ENCODE results near the gene CLDN20.
"Not testable (repeated sequence)": the region's sequence is repeated elsewhere in the genome, so short reads cannot be mapped to it uniquely, and the experiment has no call there.

The CLDN20 gene

GRCh38 chr6:155310596-155310995, 46.8 kb downstream of the CLDN20 start:
- DNase-seq, result no peak

- no peak for DNase-seq
Measured at GRCh38 chr6:155311086-155311485, 47.3 kb downstream of the CLDN20 start.

DNA sequence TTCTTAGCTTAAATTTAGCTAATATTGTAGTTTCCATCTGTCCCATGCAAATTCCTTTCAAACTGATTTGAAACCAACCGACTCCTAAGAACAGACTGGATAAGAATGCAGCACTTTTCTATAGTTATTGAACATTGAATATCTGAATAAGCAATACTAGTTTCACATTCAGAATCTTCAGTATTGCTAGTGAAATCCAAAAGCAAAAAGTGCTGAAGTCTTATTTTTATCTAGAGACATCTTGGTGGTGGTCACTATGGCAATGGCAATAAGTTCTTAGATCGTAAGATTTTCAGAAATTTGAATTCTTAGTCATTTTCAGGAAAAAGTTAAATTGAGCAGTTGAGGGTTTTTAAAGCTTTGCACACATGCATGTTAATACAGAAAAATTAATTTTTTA, 47.8 kb downstream of the CLDN20 start:
- DNase-seq, result no peak

- DNase-seq, result not testable (repeated sequence)
Measured at GRCh38 chr6:155312950-155313349, 49.1 kb downstream of the CLDN20 start.

GRCh38 chr6:155313602-155314091, 49.8 kb downstream of the CLDN20 start:
- no peak for DNase-seq

- peak; percentile 88 to 99 (median 97) for DNase-seq
Measured at GRCh38 chr6:155314092-155314772, 50.4 kb downstream of the CLDN20 start, which contains the start of gene TFB1M. TSS of gene TFB1M (minus strand) at chr6:155314484. CDS start at chr6:155314428, 56 bp downstream.

- DNase-seq, result peak in 16 of 58 donors; percentile 14 to 70 (median 45)
Measured at GRCh38 chr6:155314773-155315515, 51.1 kb downstream of the CLDN20 start.

DNA sequence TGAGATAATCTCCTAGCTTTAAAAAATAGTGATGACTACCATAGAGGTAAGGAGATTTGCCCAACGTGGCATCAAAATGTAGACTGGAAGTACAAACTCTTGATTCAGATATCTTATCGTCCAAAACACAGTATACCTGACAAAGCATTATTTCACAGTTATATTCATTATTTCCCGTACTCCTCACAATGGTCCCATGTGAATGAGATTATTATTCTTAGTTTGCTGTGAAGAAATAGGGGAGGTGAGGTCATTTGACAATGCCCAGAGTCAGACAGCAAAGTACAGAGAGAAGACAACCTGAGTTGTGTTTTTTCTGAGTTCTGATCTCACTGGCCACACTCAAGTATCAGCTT, 51.7 kb downstream of the CLDN20 start:
- DNase-seq, result no peak

- no peak for DNase-seq
Measured at GRCh38 chr6:155316419-155316818, 52.6 kb downstream of the CLDN20 start.

DNA sequence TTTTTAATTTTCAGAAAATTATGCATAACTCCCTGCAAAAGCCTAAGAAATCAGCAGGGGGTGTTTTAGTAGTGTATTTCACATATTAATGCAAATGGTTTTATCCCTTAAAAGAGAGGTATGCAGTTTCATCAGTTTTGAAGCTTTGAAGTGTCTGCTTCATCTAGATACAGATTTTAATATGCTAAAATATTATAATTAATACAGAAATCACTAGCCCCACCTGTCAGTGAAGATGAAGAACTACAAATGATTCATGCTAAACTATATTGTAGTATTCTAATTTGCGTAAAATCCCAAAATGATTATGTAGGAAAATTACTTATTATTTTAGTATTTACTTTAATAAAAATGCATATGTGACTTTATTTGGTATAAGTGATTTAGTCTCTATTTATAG, 53.4 kb downstream of the CLDN20 start:
- DNase-seq, result no peak

GRCh38 chr6:155319902-155320301, 56.1 kb downstream of the CLDN20 start:
- DNase-seq, result peak in 9 of 58 donors; percentile 1 to 28 (median 7)

GRCh38 chr6:155324172-155324571, 60.4 kb downstream of the CLDN20 start:
- no peak for DNase-seq

DNA sequence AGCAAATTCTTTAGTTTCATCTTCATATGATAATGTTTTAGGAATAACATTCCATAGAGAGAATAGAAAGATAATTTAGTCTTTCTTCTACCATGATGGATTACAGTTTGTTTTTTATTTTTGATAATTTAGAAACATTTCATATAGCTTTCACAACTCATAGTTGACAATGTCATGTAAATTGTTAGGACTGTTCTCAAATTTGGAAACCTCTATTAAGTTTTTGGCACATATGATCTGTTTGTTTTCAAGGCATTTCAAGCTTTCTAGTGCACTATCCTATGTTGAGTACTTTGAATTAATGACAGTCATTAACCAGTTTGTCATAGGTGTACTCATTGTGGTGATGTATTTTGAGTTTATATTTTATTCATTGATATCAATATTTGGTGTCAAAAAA, 61.2 kb downstream of the CLDN20 start:
- DNase-seq, result no peak

GRCh38 chr6:155325700-155326516, 62.1 kb downstream of the CLDN20 start:
- no peak for DNase-seq

Data from anterior cingulate cortex (tissue), 58 donors.